HL-60/S4 treated with phorbol 12-myristate 13-acetate at 8.2 ng/mL for 4 days and 3 days (cell line): ENCODE data around the gene C9orf78.

Experiments
- in situ Hi-C: fragments of 300-500 bp; cut with MboI; formaldehyde crosslinking; loops from 2 replicates; pipeline ENCODE4 v1.15.0; 2022; ENCODE audit warnings: low sequenced_read_pairs

Gene C9orf78

GRCh38 chr9:129868023-129868871 is 33.2 kb upstream of the C9orf78 start:
- in situ Hi-C loops: no loop called here

- in situ Hi-C loops: no loop called here
Measured at GRCh38 chr9:129867136-129868022, 32.3 kb upstream of the C9orf78 start.

GRCh38 chr9:129866394-129867135 is 31.5 kb upstream of the C9orf78 start:
- in situ Hi-C loops: no loop called here

GRCh38 chr9:129865668-129866320 is 30.7 kb upstream of the C9orf78 start:
- in situ Hi-C loops: no loop called here

GRCh38 chr9:129864991-129865647 is 30.0 kb upstream of the C9orf78 start:
- in situ Hi-C loops: no loop called here

DNA sequence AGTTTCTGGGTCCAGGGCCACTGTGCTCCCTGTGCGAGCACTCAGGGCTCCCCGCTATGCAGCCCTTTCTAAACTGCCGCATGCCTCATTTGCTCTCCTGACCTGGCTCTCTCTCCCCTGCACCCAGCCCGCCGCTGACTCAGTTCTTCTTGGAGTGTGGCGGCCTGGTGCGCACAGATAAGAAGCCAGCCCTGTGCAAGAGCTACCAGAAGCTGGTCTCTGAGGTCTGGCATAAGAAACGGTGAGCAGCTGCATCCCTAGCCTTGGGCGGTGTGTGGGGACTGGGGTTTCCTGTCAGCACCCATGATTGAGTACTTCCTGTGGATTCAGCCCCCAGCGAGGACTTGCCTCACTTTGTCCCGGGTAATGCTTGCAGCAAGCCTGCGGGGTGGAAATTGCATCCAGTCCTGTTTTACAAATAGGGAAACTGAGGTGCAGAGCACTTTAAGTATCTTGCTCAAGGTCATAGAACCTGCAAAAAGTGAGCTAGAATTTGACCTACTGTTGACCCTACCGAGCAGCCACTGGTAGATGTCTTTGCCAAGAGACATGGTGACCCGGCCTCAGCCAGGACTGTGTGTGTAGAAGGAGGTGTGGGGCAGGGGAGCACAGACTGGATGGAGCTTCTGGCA is 28.1 kb upstream of the C9orf78 start:
- in situ Hi-C loops: no loop called here

GRCh38 chr9:129861447-129861827 is 26.4 kb upstream of the C9orf78 start:
- in situ Hi-C loops: no loop called here

DNA sequence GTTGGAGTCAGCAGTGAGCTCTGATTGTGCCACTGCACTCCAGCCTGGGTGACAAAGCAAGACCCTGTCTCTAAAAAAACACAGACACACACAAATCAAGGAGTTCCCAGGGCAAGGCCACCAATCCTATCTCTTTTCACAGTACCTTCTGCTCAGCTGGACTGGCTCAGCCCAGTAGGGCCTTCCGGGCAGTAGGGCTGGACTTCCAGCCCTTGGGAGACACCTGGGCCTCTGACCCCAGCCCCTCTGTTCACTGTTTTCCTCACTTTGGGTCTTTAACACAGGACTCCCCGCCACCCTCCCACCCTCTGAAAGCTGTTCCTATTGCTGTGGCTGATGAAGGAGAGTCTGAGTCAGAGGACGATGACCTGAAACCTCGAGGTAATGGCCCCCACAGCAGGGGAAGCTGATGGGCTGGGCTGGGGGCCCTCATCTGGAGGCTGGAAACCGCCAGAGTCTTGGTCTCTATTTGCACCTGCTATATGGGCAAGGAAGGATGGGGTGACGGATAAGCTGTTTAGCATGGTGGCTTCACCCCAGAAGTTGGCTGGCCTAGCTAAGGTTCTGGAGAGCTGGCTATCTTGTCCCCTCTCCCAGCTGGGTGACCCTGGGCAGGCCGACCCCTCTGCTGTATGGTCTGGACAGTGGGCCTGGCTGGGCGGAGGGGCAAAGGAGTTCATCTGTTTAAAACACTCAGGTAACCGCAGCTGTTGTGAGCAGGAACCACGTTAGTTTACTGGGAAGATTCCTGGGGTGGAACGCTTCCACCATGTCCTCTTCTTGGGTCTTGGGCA is 25.8 kb upstream of the C9orf78 start:
- in situ Hi-C loops: no loop called here

- in situ Hi-C loops: no loop called here
Measured at GRCh38 chr9:129858167-129858962, 23.3 kb upstream of the C9orf78 start.

DNA sequence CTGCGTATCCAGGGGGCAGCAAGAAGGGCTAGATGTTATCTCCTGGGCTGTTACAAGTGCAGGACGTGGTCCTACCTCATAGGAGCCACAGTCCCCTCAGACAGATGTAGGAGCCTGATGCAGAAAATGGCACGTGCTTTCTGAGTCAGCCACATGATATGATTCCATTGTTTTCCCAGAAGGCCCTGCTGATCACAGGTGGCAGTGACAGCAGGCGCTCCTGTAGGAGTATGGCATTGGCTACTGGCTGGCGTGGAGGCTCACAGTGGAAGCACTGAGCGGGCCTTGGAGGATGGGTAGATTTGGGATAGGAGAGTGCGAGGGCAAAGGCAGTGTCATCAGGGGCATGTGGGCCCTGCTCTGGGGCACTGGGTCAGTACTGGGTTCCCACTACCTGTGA is 22.1 kb upstream of the C9orf78 start:
- in situ Hi-C loops: no loop called here

GRCh38 chr9:129854588-129855110 is 19.6 kb upstream of the C9orf78 start:
- in situ Hi-C loops: no loop called here

DNA sequence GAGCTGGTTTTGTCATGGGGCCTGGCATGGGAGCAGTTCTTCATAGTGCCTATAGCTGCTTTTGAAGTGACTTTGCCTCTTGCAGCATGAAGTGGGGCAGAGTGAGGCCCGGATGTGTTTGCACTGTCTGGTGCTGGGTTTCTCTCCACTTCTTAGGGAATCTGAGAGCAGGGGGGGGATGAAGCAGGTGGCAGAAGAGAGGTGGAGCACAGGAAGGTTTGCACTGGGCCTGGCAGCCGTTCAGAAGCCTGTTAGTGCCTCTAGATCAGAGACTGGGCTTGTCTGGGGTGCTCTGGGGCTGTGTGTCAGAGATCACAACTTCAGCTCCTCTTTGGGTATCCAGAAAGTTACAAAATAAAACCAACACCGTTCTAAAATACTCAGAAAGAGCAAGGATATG is 18.5 kb upstream of the C9orf78 start:
- in situ Hi-C loops: no loop called here

DNA sequence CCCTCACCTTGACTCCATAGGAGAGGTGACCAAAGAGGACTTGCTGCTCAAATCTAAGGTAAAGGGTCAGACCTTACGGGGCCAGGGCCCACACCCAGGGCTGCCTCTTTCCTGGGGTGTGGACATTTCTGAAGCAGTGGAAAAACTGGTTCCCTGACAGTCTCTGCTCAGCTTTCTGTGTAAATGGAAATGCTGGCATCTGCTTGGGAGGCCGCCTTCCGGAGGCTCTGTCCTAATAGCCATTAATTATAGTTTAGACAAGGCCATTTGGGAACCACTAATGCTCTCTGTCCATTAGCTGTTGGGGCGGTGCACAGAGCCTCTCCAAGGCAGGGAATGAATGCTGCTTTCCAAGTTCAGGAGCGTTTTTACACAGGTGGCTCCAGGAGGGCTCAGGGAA is 17.5 kb upstream of the C9orf78 start:
- in situ Hi-C loops: no loop called here

GRCh38 chr9:129851821-129852220 is 16.7 kb upstream of the C9orf78 start:
- in situ Hi-C loops: no loop called here

DNA sequence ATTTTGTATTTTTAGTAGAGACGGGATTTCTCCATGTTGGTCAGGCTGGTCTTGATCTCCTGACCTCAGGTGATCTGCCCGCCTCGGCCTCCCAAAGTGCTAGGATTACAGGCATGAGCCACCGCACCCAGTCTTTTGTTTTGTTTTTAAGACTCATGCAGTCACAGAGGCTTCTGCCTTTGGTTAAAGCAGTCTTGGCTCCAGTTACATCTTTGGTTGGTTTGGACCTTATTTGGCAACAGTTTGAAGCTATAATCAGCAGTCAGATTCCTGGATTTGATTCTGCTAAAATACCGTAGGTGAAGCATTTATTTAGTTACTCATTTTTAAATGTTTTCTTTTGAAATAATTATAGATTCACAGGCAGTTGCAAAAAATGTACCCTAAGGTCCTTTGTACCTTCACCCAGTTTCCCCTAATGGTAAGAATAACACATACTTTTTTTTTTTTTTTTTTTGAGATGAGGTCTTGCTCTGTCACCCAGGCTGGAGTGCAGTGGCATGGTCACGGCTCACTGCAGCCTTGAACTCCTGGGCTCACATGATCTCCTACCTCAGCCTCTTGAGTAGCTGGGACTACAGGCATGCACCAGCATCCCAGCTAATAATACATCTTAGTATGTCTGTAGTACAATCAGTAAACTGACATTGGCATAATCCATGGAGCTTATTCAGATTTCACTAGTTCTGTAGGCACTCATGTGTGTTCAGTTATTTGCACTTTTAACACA is 15.9 kb upstream of the C9orf78 start:
- in situ Hi-C loops: no loop called here

DNA sequence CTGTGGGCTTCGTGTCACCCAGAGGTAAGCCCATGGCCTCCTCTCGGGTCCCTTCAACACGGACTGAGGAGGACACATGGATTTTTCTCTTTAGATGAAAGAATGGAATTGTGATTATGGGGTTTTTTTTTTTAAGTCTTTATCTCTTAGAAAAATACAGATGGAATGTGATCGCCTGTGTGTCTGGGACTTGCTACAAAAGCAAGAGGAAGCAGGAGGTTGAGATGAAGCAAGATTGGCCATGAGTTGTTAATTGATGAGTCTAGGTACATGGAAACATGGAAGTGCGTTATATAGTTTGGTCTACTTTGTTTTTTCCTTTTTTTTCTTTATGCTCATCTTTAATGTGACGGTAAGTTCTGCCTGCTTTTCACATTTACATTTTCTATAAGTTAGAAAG is 14.8 kb upstream of the C9orf78 start:
- in situ Hi-C loops: no loop called here

- in situ Hi-C loops: no loop called here
Measured at GRCh38 chr9:129848712-129849441, 13.8 kb upstream of the C9orf78 start.
